SK-N-SH treated with all-trans-retinoic acid at 6 μM for 48 hours (cell line): ENCODE results near the gene DCLK2.

Source experiments
- ATAC-seq: fragments of 200-7000 bp; cut with Tn5 transposase; 3 replicates; pipeline ENCODE4 v1.9.1; 2020; ENCODE audit warnings: mild to moderate bottlenecking, moderate library complexity
- ARNTL ChIP-seq: fragments of 450-650 bp; formaldehyde crosslinking; IDR thresholded peaks from 2 replicates; pipeline ENCODE4 v1.5.0; 2020; ENCODE audit warnings: low read depth, mild to moderate bottlenecking, moderate library complexity, borderline replicate concordance
- BACH2 ChIP-seq: fragments of 250-450 bp; sonication (Bioruptor Pico); IDR thresholded peaks from 2 replicates; pipeline ENCODE4 v1.9.0; 2021; ENCODE audit warnings: mild to moderate bottlenecking, borderline replicate concordance
- CREB5 ChIP-seq: fragments of 250-450 bp; sonication (Bioruptor Pico); IDR thresholded peaks from 2 replicates; pipeline ENCODE4 v1.5.1; 2020; ENCODE audit warnings: low read depth, mild to moderate bottlenecking, moderate library complexity
- CSDC2 ChIP-seq: fragments of 250-450 bp; sonication (Bioruptor Pico); IDR thresholded peaks from 2 replicates; pipeline ENCODE4 v1.5.0; 2020; ENCODE audit warnings: mild to moderate bottlenecking, moderate library complexity
- CSRNP3 ChIP-seq: fragments of 250-450 bp; sonication (Bioruptor Pico); IDR thresholded peaks from 2 replicates; pipeline ENCODE4 v1.5.1; 2021; ENCODE audit warnings: mild to moderate bottlenecking, moderate library complexity
- ESRRG ChIP-seq: fragments of 250-450 bp; sonication (Bioruptor Pico); IDR thresholded peaks from 2 replicates; pipeline ENCODE4 v1.6.1; 2021; ENCODE audit warnings: mild to moderate bottlenecking
- OSR1 ChIP-seq: fragments of 250-450 bp; sonication (Bioruptor Pico); IDR thresholded peaks from 2 replicates; pipeline ENCODE4 v1.8.0; 2022; ENCODE audit warnings: moderate library complexity, mild to moderate bottlenecking, inconsistent platforms
- PATZ1 ChIP-seq: fragments of 250-450 bp; sonication (Bioruptor Pico); IDR thresholded peaks from 2 replicates; pipeline ENCODE4 v1.8.0; 2020; ENCODE audit warnings: mild to moderate bottlenecking, moderate library complexity, borderline replicate concordance
- PPARA ChIP-seq: fragments of 250-450 bp; sonication (Bioruptor Pico); IDR thresholded peaks from 2 replicates; pipeline ENCODE4 v1.5.0; 2020; ENCODE audit warnings: mild to moderate bottlenecking, borderline replicate concordance
- RARB ChIP-seq: fragments of 250-450 bp; sonication (Bioruptor Pico); IDR thresholded peaks from 2 replicates; pipeline ENCODE4 v1.8.0; 2021; ENCODE audit warnings: mild to moderate bottlenecking, moderate library complexity
- SNAI2 ChIP-seq: fragments of 250-450 bp; sonication (Bioruptor Pico); IDR thresholded peaks from 2 replicates; pipeline ENCODE4 v1.5.0; 2020; ENCODE audit warnings: mild to moderate bottlenecking, moderate library complexity
- TCF4 ChIP-seq: fragments of 250-450 bp; sonication (Bioruptor Pico); IDR thresholded peaks from 2 replicates; pipeline ENCODE4 v1.8.0; 2021; ENCODE audit warnings: mild to moderate bottlenecking, moderate library complexity, borderline replicate concordance
- TOX ChIP-seq: fragments of 250-450 bp; sonication (Bioruptor Pico); IDR thresholded peaks from 2 replicates; pipeline ENCODE4 v1.8.0; 2021; ENCODE audit warnings: mild to moderate bottlenecking, moderate library complexity, borderline replicate concordance
- TSHZ2 ChIP-seq: fragments of 250-450 bp; sonication (Bioruptor Pico); IDR thresholded peaks from 2 replicates; pipeline ENCODE4 v1.5.0; 2020; ENCODE audit warnings: mild to moderate bottlenecking, moderate library complexity
- ZC3H10 ChIP-seq: fragments of 250-450 bp; sonication (Bioruptor Pico); IDR thresholded peaks from 2 replicates; pipeline ENCODE4 v1.5.1; 2021; ENCODE audit warnings: mild to moderate bottlenecking, moderate library complexity
- ZFP3 ChIP-seq: fragments of 250-450 bp; sonication (Bioruptor Pico); IDR thresholded peaks from 2 replicates; pipeline ENCODE4 v1.5.0; 2020; ENCODE audit warnings: mild to moderate bottlenecking, moderate library complexity
- ZFP30 ChIP-seq: fragments of 450-650 bp; formaldehyde crosslinking; IDR thresholded peaks from 2 replicates; pipeline ENCODE4 v1.5.0; 2022; ENCODE audit warnings: mild to moderate bottlenecking, moderate library complexity
- ZNF565 ChIP-seq: fragments of 450-650 bp; formaldehyde crosslinking; conservative IDR thresholded peaks from 2 replicates; pipeline ENCODE4 v1.5.0; 2020; ENCODE audit warnings: low read depth, mild to moderate bottlenecking, moderate library complexity
- ZNF70 ChIP-seq: fragments of 450-650 bp; formaldehyde crosslinking; IDR thresholded peaks from 2 replicates; pipeline ENCODE4 v1.5.0; 2020; ENCODE audit warnings: mild to moderate bottlenecking, moderate library complexity
- ZNF8 ChIP-seq: fragments of 450-650 bp; formaldehyde crosslinking; IDR thresholded peaks from 2 replicates; pipeline ENCODE4 v1.5.0; 2020; ENCODE audit warnings: mild to moderate bottlenecking, moderate library complexity
- TF ChIP-seq, protein P1 (sequence below): fragments of 250-450 bp; sonication (Bioruptor Pico); IDR thresholded peaks from 2 replicates; pipeline ENCODE4 v1.8.0; 2021; ENCODE audit warnings: low read depth, mild to moderate bottlenecking, moderate library complexity, borderline replicate concordance

The DCLK2 gene

DNA sequence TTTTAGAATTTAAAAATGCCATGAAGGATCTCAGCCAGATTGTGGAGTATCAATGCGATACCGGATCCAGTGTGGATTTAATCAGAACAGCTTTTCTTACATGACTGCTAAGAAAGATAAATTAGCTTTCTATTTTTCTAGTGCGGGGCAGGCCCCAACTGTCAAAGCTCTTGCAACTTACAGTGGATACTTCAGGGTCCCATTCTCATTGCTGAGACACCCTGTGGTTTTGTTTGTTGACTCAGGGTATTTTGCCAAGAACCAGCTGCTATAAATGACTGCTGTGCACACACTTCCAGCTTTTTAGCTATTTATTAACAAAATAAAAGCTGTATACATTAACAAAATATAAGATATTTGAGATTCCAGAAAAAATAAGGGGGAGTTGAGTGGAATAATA is 166.4 kb downstream of the DCLK2 start:
- ATAC-seq: no peak
- no peak for TF ChIP-seq ZC3H10 (CRISPR knock-in tag)
- no peak for TF ChIP-seq ESRRG (CRISPR knock-in tag)
- TF ChIP-seq CSDC2: no peak
- no peak for TF ChIP-seq ZNF70 (CRISPR knock-in tag)
- no peak for TF ChIP-seq ZFP30 (CRISPR knock-in tag)
- TF ChIP-seq OSR1: no peak
- TF ChIP-seq SNAI2: no peak
- no peak for TF ChIP-seq TSHZ2
- TF ChIP-seq PPARA (CRISPR knock-in tag): no peak
- no peak for TF ChIP-seq TOX (CRISPR knock-in tag)
- TF ChIP-seq, protein P1, sequence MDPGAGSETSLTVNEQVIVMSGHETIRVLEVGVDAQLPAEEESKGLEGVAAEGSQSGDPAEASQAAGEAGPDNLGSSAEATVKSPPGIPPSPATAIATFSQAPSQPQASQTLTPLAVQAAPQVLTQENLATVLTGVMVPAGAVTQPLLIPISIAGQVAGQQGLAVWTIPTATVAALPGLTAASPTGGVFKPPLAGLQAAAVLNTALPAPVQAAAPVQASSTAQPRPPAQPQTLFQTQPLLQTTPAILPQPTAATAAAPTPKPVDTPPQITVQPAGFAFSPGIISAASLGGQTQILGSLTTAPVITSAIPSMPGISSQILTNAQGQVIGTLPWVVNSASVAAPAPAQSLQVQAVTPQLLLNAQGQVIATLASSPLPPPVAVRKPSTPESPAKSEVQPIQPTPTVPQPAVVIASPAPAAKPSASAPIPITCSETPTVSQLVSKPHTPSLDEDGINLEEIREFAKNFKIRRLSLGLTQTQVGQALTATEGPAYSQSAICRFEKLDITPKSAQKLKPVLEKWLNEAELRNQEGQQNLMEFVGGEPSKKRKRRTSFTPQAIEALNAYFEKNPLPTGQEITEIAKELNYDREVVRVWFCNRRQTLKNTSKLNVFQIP (CRISPR knock-in tag): no peak
- TF ChIP-seq ZFP3 (CRISPR knock-in tag): no peak
- TF ChIP-seq CSRNP3 (CRISPR knock-in tag): no peak
- no peak for TF ChIP-seq TCF4 (CRISPR knock-in tag)
- TF ChIP-seq ZNF565: no peak

DNA sequence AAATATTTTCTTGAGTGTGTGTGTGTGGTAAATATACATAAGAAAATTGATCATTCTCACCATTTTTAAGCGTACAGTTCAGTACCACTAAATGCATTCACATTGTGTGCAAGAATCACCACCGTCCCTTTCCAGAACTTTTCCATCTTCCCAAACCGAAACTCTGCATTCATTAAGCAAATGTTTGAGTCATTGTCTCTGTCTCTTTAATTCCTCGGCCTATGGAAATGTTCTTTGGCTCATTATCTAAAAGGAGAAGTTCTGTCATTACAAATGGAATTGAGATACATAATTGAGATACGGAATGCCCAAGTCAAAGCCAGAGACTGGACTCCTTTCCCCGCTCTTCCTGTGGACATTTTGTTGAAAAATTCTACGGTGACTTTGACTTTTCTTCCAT is 168.9 kb downstream of the DCLK2 start:
- no peak for ATAC-seq
- TF ChIP-seq, protein P1 (CRISPR knock-in tag): no peak
- TF ChIP-seq ZNF8 (CRISPR knock-in tag): no peak
- TF ChIP-seq TSHZ2: no peak
- TF ChIP-seq OSR1: no peak
- no peak for TF ChIP-seq RARB (CRISPR knock-in tag)
- no peak for TF ChIP-seq ZFP30 (CRISPR knock-in tag)
- no peak for TF ChIP-seq TOX (CRISPR knock-in tag)
- TF ChIP-seq PPARA (CRISPR knock-in tag): no peak
- TF ChIP-seq CSRNP3 (CRISPR knock-in tag): no peak
- no peak for TF ChIP-seq ARNTL (CRISPR knock-in tag)
- no peak for TF ChIP-seq BACH2 (CRISPR knock-in tag)
- TF ChIP-seq CREB5: no peak
- no peak for TF ChIP-seq TCF4 (CRISPR knock-in tag)
- no peak for TF ChIP-seq CSDC2
- no peak for TF ChIP-seq ZNF70 (CRISPR knock-in tag)
- no peak for TF ChIP-seq PATZ1 (CRISPR knock-in tag)
- TF ChIP-seq ZC3H10 (CRISPR knock-in tag): no peak
- TF ChIP-seq ZFP3 (CRISPR knock-in tag): no peak
- no peak for TF ChIP-seq ZNF565
